Gastrocnemius medialis (tissue), 4 donors: ENCODE measurements around the gene NOTCH1. TPM values are rescaled to one million over a fixed set of nuclear protein-coding genes. Genes with fewer than 3 reads are reported as not detected.
A peak's percentile ranks its signal among the peaks of the same experiment; 100 is the strongest.

Source experiments
- ATAC-seq, 2 donors: fragments of 150-250 bp; one replicate each; pipeline ENCODE4 v1.9.1; 2016
- DNase-seq, 2 donors: peaks; one replicate each; pipeline ENCODE4 v3.0.0-alpha.2; 2019
- H3K27ac ChIP-seq, 4 donors: fragments of 200-600 bp; sonication (generic); 1 replicate in 1 of 4; 2 replicates in 3 of 4; pipeline ENCODE4 v1.5.1; 2016 to 2018; ENCODE audit warnings: mild to moderate bottlenecking in 2 of 4, moderate library complexity in 1 of 4
- H3K27me3 ChIP-seq, 3 donors: fragments of 200-600 bp; sonication (generic) in 2 of 3; 1 replicate in 1 of 3; 2 replicates in 2 of 3; pipeline versions ENCODE4 v1.5.1 to v1.6.0; 2016 to 2019; ENCODE audit warnings: mild to moderate bottlenecking in 1 of 3, moderate library complexity in 1 of 3
- H3K36me3 ChIP-seq, 2 donors: fragments of 200-600 bp; sonication (generic) in 1 of 2; one replicate each; pipeline ENCODE4 v1.5.1; 2017 to 2018
- H3K4me1 ChIP-seq, 2 donors: fragments of 200-600 bp; sonication (generic) in 1 of 2; one replicate each; pipeline ENCODE4 v1.5.1; 2016 to 2017; ENCODE audit warnings: mild to moderate bottlenecking in 2 of 2
- H3K4me3 ChIP-seq, 4 donors: fragments of 200-600 bp; sonication (generic) in 3 of 4; 1 replicate in 1 of 4; 2 replicates in 3 of 4; pipeline ENCODE4 v1.5.1; 2016 to 2019; ENCODE audit warnings: mild to moderate bottlenecking in 2 of 4
- H3K9me3 ChIP-seq, 3 donors: fragments of 200-600 bp; sonication (generic) in 2 of 3; 1 replicate in 1 of 3; 2 replicates in 2 of 3; pipeline ENCODE4 v1.5.1; 2016 to 2019
- POLR2A ChIP-seq, 2 donors: fragments of 450-650 bp; IDR thresholded peaks; one replicate each; pipeline ENCODE4 v1.6.1; 2017; ENCODE audit warnings: antibody characterized with exemption in 2 of 2, mild to moderate bottlenecking in 2 of 2, moderate library complexity in 2 of 2
- in situ Hi-C, 4 donors: fragments of 200-750 bp; cut with MboI; loops; one replicate each; pipeline versions ENCODE4 v1.15.0 to v1.8.0; 2017; ENCODE audit warnings: low sequenced_read_pairs in 4 of 4
- intact Hi-C: fragments of 100-400 bp; cut with DNase I; formaldehyde crosslinking; loops from one replicate; pipeline ENCODE4 v1.15.1; 2023; ENCODE audit warnings: low total_unique reads
- total RNA-seq, 4 donors: library from RNA; depleted of rRNA; stranded (reverse); fragments of >200 nt; gene quantifications; one replicate each; pipeline versions ENCODE4 v1.1.0 to v1.2.3, GENCODE V29; 2016
- TF ChIP-seq, protein P1 (sequence below), 5 experiments: fragments of 450-650 bp in 3 of 5; fragments of 200-600 bp in 2 of 5; sonication (generic) in 2 of 5; IDR thresholded peaks in 4 of 5; conservative IDR thresholded peaks in 1 of 5; 1 replicate in 4 of 5; 2 replicates in 1 of 5; pipeline ENCODE4 v1.5.1; 2016 to 2019; ENCODE audit warnings: antibody characterized with exemption in 5 of 5, mild to moderate bottlenecking in 3 of 5, moderate library complexity in 3 of 5

Gene NOTCH1
- total RNA-seq, 4 donors from 2014 or later: 6.3 to 15.4 (median 8.2) TPM

DNA sequence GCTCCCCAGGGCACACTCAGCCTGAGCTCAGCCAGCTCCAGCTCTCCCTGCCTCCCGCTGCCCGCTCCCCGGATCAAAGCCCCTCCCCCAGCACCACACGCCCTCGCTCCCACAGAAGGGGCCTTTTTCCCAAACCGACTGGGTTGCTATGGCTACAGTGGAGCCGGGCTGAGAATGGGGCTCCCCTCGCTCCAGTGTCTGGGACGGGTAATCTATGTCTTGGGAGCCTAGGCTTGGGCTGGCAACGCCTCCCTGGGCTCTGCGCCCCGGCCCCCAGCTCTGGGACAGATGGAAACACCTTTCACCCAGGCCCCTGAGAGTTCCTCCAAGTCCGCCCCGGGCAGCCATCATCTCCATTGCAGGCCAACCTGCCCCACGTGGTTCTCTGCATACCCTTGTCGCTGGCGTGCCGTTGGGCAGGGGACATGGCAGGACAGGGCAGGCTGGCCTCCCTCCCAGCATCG is 29.6 kb downstream of the NOTCH1 start:
- ATAC-seq (no peak), DNase-seq (no peak)
- TF ChIP-seq POLR2A (IDR thresholded peaks at IDR 0.05): no peak
- TF ChIP-seq, protein P1, sequence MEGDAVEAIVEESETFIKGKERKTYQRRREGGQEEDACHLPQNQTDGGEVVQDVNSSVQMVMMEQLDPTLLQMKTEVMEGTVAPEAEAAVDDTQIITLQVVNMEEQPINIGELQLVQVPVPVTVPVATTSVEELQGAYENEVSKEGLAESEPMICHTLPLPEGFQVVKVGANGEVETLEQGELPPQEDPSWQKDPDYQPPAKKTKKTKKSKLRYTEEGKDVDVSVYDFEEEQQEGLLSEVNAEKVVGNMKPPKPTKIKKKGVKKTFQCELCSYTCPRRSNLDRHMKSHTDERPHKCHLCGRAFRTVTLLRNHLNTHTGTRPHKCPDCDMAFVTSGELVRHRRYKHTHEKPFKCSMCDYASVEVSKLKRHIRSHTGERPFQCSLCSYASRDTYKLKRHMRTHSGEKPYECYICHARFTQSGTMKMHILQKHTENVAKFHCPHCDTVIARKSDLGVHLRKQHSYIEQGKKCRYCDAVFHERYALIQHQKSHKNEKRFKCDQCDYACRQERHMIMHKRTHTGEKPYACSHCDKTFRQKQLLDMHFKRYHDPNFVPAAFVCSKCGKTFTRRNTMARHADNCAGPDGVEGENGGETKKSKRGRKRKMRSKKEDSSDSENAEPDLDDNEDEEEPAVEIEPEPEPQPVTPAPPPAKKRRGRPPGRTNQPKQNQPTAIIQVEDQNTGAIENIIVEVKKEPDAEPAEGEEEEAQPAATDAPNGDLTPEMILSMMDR (IDR thresholded peaks at IDR 0.05 in 4 of 5, conservative IDR thresholded peaks at IDR 0.05 in 1 of 5): no peak
- Histone ChIP-seq H3K4me1 (peaks cover 0 to 3% of the 10 kb centered on the region in 2 donors), H3K27me3 (no peaks in the 10 kb centered on the region), H3K9me3 (no peaks in the 10 kb centered on the region), H3K27ac (no peak overlapping the region), H3K36me3 (peaks cover 0 to 45% of the 10 kb centered on the region in 2 donors), H3K4me3 (no peak overlapping the region)
- in situ Hi-C loops: no loop called here
- intact Hi-C loops: no loop called here

DNA sequence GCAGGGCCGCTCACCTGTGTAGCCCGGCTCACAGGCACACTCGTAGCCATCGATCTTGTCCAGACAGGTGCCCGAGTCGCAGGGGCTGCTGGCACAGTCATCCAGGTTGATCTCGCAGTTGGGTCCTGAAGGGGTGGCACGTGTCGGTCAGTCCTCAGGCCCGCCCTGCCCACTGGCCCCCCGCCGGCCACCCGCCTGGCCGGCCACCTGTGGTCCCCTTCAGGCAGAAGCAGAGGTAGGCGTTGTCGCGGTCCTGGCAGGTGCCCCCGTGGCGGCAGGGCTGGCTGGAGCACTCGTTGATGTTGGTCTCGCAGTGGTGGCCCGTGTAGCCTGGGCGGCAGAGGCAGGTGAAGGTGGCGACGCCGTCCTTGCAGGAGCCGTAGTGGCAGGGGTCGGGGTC is 30.6 kb downstream of the NOTCH1 start:
- H3K36me3 ChIP-seq: peaks cover 0 to 45% of the 10 kb centered on the region in 2 donors
- no peak for DNase-seq
- in situ Hi-C loops (no loop called here), intact Hi-C loops (no loop called here)
- no peak overlapping the region for H3K4me3 ChIP-seq
- peaks cover 0 to 9% of the 10 kb centered on the region in 2 donors for H3K4me1 ChIP-seq
- no peaks in the 10 kb centered on the region for H3K27me3 ChIP-seq
- no peak for ATAC-seq
- H3K27ac ChIP-seq: no peak overlapping the region
- no peaks in the 10 kb centered on the region for H3K9me3 ChIP-seq
- TF ChIP-seq, protein P1 (IDR thresholded peaks at IDR 0.05 in 4 of 5, conservative IDR thresholded peaks at IDR 0.05 in 1 of 5): no peak
- no peak for TF ChIP-seq POLR2A (IDR thresholded peaks at IDR 0.05)

DNA sequence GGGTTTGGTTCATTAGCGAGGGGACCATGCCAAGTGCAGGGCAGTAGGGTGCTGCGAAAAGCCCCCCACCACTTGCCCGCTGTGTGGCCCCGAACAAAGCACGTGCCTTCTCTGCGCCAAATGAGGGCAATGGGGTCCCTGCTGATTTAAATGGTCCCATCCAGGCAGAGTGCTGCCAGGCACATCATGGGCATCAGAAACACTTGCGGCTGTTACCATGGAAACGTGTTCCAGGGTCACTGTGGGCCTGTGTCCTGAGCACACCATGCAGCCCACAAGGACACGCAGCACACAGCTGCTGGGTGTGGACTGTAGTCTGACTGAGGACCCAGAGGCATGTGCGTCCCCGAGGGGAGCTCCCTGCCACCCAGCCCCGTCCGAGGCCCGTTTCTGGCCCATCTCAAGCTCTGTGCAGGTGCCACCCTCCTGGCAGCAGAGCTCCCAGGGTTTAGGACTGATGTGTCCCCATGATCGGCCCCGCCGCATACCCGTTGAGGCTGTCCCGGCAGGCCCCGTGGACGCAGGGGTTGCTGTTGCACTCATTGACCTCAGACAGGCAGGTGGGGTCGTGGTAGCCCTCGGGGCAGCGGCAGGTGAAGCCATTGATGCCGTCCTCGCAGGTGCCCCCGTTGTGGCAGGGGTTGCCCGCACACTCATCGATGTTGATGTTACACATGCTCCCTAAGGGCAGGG is 31.7 kb downstream of the NOTCH1 start:
- Histone ChIP-seq H3K36me3 (peaks cover 0 to 53% of the 10 kb centered on the region in 2 donors), H3K27me3 (no peaks in the 10 kb centered on the region), H3K4me1 (peaks cover 0 to 9% of the 10 kb centered on the region in 2 donors), H3K4me3 (no peak overlapping the region), H3K27ac (peak overlapping the region in 1 of 4 donors; percentile 2), H3K9me3 (no peaks in the 10 kb centered on the region)
- DNase-seq (no peak), ATAC-seq (no peak)
- in situ Hi-C loops: no loop called here
- no peak for TF ChIP-seq POLR2A (IDR thresholded peaks at IDR 0.05)
- TF ChIP-seq, protein P1 (IDR thresholded peaks at IDR 0.05 in 4 of 5, conservative IDR thresholded peaks at IDR 0.05 in 1 of 5): no peak
- intact Hi-C loops: no loop called here

DNA sequence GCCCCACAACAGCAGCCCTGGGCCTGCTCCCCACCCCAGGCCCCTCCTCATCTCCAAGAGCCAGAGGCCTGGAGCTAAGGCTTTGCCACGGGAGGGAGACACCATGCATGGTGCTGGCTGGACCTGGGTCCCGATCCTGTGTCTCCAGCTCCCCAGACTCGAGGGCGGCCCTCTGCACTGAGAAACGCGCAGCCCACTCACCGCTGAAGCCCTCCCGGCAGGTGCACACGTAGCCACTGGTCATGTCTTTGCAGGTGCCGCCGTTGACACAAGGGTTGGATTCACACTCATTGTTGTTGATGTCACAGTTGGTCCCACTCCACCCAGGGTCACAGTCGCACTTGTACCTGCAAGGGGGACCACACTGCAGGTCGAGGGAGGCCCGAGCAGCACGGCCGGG is 32.7 kb downstream of the NOTCH1 start:
- in situ Hi-C loops (no loop called here), intact Hi-C loops (no loop called here)
- H3K27ac ChIP-seq: peak overlapping the region in 3 of 4 donors; percentile 50 to 82 (median 77)
- peaks cover 0 to 9% of the 10 kb centered on the region in 2 donors for H3K4me1 ChIP-seq
- ATAC-seq (no peak), DNase-seq (no peak)
- TF ChIP-seq, protein P1 (IDR thresholded peaks at IDR 0.05 in 4 of 5, conservative IDR thresholded peaks at IDR 0.05 in 1 of 5): no peak
- TF ChIP-seq POLR2A (IDR thresholded peaks at IDR 0.05): no peak
- H3K9me3 ChIP-seq: no peaks in the 10 kb centered on the region
- H3K4me3 ChIP-seq: no peak overlapping the region
- peaks cover 0 to 53% of the 10 kb centered on the region in 2 donors for H3K36me3 ChIP-seq
- no peaks in the 10 kb centered on the region for H3K27me3 ChIP-seq
